NB4 (cell line): ENCODE results near the gene DOC2B.

Source experiments
- DNase-seq: peaks from one replicate; pipeline ENCODE4 v3.0.0; 2010; ENCODE audit warnings: low read depth
- H3K4me3 ChIP-seq: one replicate; pipeline ENCODE4 v1.5.1; 2011; ENCODE audit warnings: mild to moderate bottlenecking, low read depth, low read length, moderate library complexity
- CTCF ChIP-seq: IDR thresholded peaks from one replicate; pipeline ENCODE4 v1.5.1; 2012; ENCODE audit warnings: low read depth, low read length
- MAX ChIP-seq: IDR thresholded peaks from 2 replicates; pipeline ENCODE4 v1.6.1; 2011; ENCODE audit warnings: low read depth, low read length
- MYC ChIP-seq: IDR thresholded peaks from 2 replicates; pipeline ENCODE4 v1.6.1; 2011; ENCODE audit warnings: low read depth, low read length
- POLR2A ChIP-seq: IDR thresholded peaks from 2 replicates; pipeline ENCODE4 v1.6.1; 2011; ENCODE audit warnings: mild to moderate bottlenecking; ENCODE audit not compliant: insufficient read length; ENCODE audit errors: extremely low read depth

DOC2B gene

GRCh38 chr17:159609-160008 lies 21.8 kb downstream of the DOC2B start:
- no peak for TF ChIP-seq MYC
- no peak for TF ChIP-seq CTCF
- TF ChIP-seq POLR2A, result no peak
- no peak for TF ChIP-seq MAX
- no peak for DNase-seq
- H3K4me3 ChIP-seq, result no peak overlapping the region

GRCh38 chr17:158379-158778 lies 23.1 kb downstream of the DOC2B start:
- DNase-seq, result no peak
- no peak overlapping the region for H3K4me3 ChIP-seq
- TF ChIP-seq POLR2A (no peak), MAX (no peak), MYC (no peak), CTCF (no peak)

- no peak for DNase-seq
- H3K4me3 ChIP-seq, result no peak overlapping the region
- TF ChIP-seq MAX (no peak), POLR2A (no peak)
These were observed 23.5 kb downstream of the DOC2B start for GRCh38 chr17:157901-158300.

- no peak for DNase-seq
- TF ChIP-seq CTCF (no peak), MYC (no peak)
- no peak overlapping the region for H3K4me3 ChIP-seq
These were observed 24.5 kb downstream of the DOC2B start for GRCh38 chr17:156946-157345.

- H3K4me3 ChIP-seq, result no peak overlapping the region
- DNase-seq, result no peak
- no peak for TF ChIP-seq POLR2A
- no peak for TF ChIP-seq CTCF
- no peak for TF ChIP-seq MYC
- TF ChIP-seq MAX, result no peak
These were observed 25.3 kb downstream of the DOC2B start for GRCh38 chr17:156094-156621.

- DNase-seq, result no peak
- TF ChIP-seq CTCF (no peak), POLR2A (no peak)
- H3K4me3 ChIP-seq, result no peak overlapping the region
These were observed 25.9 kb downstream of the DOC2B start for GRCh38 chr17:155576-155975.
